Stimulated activated CD4-positive, alpha-beta T cell treated with anti-CD3 and anti-CD28 coated beads, Interleukin-4, amount 100 ng/mL, for 48 hours (primary cell): Measurements from ENCODE around the gene CERK.
A peak's percentile ranks its signal among the peaks of the same experiment; 100 is the strongest.
"Not testable (repeated sequence)": the region's sequence is repeated elsewhere in the genome, so short reads cannot be mapped to it uniquely, and the experiment has no call there.

Experiments used
- DNase-seq, 2 donors: peaks; one replicate each; pipeline ENCODE4 v3.0.0-alpha.2; 2020; ENCODE audit warnings: low read depth in 2 of 2

The CERK gene

DNA sequence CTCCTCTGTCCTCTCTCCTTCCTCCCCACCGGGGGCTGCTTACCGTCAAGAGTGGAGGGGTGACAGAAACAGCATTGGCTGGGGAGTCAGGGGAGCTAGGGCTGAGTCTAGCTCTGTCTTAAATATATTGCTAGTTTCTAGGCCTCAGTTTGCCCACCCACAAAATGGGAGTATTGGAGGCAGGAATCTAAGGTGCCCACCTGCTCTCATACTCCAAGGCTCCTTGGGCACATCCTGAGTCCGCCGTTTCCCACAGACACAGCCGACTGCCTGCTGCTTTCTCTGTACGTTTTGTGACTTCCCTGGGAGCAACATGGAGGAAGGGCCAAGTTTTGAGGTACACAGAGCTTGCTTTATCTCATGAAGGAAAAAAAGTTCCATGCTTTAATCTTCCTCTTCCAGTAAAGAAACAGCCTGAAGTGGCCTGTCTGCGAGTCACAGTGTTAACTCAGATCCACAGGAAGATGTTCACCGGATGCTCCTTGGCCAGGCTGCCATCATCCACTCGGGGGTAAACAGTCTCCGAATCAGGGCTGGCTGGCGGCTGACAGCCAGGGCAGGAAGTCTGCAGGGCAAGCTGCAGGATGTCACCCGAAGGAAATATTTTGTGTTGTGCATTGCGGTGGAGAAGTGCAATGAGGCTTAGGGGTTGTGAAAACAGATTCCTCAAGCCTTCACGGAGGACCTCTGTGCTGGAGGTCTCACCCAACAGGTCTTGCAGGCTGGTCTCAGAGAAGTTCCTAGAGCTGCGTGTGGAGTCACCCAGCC lies 11.0 kb upstream of the CERK start:
- no peak for DNase-seq

DNA sequence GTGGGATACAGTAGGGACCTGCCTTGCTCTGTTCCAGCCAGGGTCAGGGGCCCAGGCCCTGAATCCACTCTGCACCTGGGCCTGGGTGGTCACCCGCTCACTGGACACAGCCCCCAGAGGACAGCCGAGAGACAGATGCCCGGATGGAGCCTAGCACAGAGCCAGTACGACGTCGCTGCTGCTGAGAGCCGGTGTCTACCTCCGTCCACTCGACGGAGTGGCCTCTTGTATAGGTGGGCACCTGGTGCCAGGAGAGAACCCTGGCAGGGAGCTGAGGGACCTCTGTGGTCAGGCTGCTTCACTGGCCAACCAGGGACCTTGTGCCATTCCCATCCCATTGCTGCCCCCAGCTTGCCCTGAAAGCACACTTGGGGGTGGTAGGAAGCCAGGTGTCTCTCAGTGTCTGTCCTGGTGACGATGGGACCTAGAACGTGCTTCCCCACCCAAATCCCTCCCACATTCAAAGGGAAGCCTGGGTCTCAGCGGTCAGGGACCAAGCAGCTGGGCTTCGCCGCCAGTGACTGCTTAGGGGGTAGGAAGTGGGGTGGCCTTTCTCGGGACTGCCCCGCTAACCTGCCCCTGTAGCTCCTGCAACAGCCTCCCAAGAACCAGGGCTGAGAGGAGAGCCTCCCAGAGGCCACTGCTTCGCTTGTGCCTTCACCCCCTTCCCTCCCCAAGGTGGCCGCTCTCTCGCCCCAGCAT lies 10.3 kb upstream of the CERK start:
- DNase-seq: no peak

- no peak for DNase-seq
These were observed 9.6 kb upstream of the CERK start for GRCh38 chr22:46747646-46748045.

DNA sequence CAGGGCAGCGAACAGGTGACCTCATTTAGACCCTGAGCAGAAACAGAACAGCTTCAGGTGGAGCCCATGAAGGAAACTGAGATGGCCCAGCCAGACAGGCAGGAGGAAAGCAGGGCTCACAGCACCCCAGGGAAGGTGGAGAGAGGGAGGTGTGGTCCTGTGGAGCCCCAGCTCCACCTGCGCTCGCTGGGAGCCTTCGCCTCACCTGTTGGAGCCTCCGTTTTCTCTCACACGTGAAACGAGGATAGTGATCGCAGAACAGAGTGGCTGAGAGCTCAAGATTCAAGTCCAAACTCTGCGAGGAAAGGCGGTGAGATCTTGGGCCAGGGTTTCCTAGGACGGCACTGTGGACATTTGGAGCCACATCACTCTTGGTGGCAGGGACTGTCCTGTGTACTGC lies 8.6 kb upstream of the CERK start:
- DNase-seq: no peak

GRCh38 chr22:46746192-46746591 lies 8.1 kb upstream of the CERK start:
- no peak for DNase-seq

DNA sequence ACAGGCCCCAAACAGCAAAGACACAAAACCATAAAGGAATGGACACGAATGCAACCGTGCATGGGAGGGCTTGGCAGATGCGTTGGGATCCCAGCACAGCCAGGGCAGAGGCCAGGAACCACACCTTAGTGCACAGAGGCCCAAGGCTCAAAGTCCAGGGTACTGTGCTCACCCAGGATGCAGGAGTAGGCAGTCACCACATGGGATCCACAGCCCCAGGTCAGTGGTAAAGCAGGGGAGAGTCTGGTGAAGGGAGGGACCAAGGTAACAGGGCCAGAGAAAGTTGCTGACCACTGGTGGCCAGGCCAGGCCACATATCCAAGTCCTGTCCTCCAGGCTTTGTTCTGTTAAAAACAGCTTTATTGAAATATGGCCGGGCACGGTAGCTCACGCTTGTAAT lies 6.5 kb upstream of the CERK start:
- no peak for DNase-seq

- DNase-seq: no peak
These were observed 4.6 kb upstream of the CERK start for GRCh38 chr22:46742576-46743221.

DNA sequence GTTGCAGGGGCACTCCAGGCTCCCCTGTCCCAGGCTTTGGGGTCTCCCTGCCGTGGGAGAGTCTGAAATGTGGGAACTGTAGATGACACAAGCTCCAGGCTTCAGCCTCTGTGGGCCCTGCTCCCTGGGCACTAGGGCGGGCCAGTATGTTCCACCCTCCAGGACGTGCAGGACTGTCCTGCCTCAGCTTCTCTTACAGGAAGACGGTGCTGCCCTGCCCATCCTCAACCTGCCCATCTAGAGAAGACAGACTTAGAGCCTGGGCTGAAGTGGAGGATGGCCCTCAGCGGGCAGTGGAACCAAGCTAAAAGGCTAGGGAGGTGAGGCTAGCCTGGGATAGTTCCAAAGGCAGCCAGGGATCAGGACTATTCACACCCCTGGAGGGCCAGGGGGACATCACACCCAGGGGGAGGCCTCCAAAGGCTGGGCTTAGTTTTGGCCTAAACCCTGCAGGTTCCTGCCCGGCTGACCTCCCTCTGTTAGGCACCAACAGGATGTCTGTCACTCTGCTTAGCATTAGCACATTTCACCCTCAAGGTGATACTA lies 4.0 kb upstream of the CERK start:
- no peak for DNase-seq

GRCh38 chr22:46740910-46741780 lies 3.1 kb upstream of the CERK start:
- DNase-seq: no peak

DNA sequence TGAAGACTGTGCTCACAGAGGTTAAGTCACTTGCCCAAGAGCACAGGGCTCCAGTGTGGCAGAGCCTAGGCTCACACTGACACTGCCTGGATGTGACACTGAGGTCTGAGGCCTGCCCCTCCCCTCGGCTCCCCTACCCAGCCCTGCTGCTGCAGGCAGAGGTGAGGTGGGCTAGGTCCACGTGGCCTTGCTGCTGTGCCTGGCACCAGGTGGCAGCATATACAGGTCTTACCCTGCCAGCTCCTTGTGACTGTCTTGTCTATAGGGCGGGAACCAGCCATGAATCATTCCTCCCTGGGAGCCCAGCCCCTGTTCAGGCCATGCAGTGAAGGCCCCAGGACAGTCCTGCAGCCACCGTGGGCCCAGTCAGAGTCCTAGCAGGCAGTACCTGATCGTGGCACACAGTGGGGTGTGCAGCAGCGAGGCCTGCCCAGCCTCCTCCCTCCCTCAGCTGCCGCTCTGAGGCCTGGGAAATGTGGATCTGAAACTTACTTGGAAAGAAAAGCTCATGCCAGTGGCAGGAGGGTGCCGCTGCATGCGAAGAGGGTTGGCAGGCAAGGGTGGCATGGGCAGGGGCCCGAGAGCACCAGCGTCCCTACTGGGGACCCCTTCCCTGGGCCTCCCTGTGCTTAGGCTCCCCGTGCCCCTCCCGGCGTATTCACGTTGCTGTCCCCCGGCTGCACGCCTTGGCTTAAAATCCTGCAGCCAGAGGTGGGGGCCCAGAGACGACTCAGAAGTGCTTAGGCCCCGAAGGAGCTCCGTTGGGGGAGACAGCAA lies 1.2 kb upstream of the CERK start:
- DNase-seq: peak in 1 of 2 donors; percentile 63

- DNase-seq: no peak
These were observed 618 bp upstream of the CERK start for GRCh38 chr22:46738647-46739093.

DNA sequence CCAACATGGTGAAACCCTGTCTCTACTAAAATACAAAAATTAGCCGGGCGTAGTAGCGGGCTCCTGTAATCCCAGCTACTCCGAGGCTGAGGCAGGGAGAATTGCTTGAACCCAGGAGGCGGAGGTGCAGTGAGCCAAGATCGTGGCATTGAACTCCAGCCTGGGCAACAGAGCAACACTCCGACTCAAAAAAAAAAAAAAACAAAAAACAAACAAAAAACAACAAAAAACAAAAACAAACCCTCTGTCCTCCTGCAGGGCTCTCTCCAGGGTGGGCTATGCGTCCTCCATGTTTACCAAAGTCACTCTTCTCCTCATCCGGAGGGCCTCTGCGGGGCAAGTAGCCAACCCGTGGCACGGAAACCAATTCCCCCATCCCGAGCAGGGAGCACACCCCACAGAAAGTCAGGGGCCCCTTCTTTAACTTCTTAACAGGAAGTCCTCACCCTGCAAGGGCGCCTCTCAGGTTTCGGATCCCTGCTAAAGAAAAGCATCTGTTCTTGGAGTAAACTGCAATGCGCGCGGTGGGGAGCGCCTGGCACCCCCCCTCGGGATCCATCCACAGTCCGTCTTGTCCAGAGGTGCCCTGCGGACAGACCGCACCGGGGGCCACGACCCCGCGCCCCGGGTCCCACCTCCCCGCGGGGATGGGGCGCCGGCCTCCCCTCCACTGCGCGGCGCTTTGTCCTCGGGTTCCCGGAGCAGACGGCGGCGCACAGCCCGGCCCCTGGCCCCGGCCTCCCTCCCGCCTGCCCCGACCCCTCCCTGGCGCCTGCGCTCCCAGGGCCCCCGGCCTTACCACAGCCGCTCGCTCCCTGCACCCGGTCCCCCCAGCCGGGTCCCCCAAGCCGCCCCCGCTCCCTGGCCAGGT lies 712 bp downstream of the CERK start:
- DNase-seq: peak in 1 of 2 donors; percentile 36

DNA sequence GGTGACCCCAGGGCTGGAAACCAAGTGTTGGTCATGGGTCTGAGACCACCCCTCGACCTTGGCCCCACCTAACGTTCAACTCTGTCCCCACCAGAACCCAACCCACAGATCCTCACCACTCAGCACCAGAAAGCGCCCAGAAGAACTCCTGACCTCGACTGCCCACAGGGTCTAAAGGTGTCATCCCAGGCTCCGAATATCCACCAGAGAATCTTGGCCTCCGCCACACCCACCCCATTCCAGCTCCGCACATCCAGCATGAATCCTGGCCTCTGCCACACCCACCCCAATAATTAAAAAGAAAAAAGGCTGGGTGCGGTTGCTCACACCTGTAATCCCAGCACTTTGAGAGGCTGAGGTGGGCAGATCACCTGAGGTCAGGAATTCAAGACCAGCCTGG lies 1.3 kb downstream of the CERK start:
- no peak for DNase-seq

DNA sequence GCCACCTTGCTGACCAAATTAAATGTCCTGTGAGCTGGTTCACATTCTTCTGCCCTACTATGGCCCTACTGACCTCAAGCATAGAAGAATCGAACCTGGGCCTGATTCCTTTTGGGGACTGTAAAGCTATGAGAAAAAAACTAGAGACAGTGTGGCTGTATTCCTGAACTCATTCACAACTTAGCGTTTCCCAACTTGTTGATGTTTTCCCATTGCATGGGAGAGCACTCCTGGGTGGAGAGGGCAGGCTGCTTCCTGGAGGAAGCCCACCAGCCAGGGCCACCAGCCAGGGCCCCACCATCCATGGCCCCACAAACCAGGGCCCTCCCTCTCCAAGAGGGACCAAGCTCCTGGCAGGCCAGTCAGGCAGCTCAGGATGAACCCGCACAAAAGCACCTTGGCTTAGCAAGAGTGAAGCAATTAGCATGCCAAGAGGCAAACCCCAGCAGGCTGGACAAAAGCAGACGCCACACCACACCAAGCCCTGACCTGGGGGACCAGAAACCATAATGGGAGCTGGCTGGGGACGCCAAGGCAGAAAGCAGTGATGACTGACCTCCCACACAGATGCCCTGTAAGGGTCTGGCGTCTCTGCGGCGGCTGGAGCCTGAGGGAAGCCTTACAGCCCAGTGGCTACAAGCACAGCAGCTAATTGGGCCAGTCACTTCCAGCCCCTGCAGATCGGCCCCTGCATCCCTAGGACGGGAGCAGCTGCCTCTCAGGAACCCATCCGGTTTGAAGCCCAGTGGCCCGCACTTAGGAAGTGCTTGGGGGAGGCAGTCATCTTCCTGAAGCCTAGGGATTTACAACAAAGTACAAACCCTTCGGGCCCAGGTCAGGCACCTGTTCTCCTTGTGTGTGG lies 2.1 kb downstream of the CERK start:
- DNase-seq: no peak

DNA sequence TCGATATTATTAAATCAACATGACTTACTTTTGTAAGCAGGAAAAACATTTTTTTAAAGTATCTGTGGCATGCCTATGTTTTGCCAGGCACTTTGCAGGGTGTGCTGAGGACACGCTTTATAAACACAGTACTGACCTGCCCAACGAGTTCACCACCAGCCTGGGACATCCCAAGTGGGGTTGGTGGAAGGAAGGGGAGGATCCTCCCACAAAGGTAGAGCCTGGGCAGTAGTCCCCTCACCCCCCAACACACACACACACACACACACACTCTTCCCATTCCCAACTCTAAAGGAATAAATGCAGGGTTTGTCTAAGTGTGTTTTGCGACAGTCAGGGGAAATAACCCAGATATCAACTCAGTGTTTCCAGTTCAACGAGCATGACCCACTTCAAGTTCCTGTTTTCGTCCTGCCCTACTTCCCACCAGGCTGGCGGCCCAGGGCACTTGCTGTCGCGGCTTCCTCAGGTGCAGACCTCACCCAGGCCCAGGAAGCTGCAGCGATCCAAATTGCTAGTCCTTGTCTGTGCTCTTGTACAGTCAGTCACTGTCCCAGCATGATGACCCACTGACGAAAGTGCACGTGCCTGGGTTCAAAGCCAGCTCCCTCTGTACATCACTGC lies 3.1 kb downstream of the CERK start:
- peak in 1 of 2 donors; percentile 28 for DNase-seq

DNA sequence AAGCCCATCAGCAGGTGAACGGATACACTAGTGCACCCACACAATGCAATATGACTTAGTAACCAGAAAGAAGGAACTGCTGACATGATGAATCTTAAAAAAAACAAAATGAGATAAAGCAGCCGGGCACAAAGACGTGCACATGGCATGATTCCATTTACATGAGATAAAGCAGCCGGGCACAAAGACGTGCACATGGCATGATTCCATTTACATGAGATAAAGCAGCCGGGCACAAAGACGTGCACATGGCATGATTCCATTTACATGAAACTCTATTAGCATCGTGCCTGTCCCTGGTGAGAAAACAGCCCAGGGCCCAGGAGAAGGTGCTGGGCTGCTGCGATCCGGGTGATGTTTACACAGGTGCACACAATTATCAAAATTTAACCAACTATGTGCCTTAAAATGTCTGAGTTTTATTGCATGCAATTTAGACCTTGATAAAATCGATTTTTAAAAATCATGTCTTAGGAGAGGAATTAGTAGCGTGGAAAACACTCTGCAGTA lies 3.8 kb downstream of the CERK start:
- DNase-seq: not testable (repeated sequence)

DNA sequence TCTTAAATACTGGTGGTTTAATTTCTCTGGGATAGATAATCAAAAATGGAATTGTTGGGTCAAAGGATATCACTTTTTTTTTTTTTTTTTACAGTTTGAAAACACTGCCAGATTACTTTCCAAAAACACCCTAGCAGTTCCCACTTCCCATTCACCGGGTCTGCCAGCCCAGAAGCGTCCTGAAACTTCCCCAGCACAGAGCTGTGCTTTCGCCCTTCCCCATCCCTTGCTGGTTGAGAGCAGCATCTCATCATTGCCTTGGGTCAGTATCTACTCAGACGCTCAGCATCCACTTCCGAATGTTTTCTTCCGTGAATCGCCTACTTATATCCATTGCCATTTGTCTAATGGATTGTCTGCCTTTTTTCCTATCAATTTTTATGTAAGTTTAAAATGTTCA lies 5.5 kb downstream of the CERK start:
- no peak for DNase-seq

DNA sequence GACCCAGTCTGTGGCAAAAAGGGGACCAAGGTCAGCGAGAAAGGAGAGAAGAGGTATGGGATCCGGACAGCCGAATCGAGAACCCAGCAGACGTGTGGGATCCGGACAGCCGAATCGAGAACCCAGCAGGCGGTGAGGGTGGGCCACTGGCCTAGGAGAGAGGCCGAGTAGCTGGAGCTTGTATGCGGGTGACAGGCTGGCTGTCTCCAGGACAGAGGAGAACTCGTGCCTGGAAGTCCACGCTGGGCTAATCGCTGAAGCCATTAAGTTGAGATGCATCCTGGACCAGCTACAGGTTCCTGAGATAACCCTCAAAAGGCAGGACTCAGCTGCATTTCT lies 6.0 kb downstream of the CERK start:
- no peak for DNase-seq
